ENCODE data around the gene NAGLU. TPM values are rescaled to one million over a fixed set of nuclear protein-coding genes. Genes with fewer than 3 reads are reported as not detected.

NAGLU gene
- total and polyA plus RNA-seq, 2 experiments from 2014 or later: 76.4 to 121 TPM

DNA sequence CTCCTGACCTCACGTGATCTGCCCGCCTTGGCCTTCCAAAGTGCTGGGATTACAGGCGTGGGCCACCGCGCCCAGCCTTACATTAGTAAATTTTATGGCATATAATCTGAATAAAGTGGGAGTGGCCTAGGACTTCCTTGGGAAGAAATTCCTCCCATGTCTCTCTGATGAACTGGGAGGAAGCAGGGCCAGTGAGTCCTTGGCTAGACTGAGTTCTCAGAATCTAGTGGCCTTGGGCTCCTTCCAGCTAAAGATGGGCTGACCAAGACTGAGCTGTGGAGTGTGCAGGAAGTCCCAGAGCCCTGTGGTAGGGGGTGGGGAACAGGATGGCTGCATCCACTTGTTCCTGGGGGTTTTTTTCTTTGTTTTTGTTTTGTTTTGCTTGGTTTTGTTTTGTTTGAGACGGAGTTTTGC, 10.0 kb upstream of the NAGLU start:
- Histone ChIP-seq H3K4me2 (no peak overlapping the region), H3K36me3 (replicated peaks; ENCODE audit: insufficient read depth, low read depth) (no peaks in the 10 kb centered on the region), H3K79me2 (no peaks in the 10 kb centered on the region), H3K4me1 (ENCODE audit: insufficient read depth) (peaks cover 24% of the 10 kb centered on the region), H3K27me3 (no peaks in the 10 kb centered on the region), H3K4me3 (no peak overlapping the region), H2AFZ (no peak overlapping the region), H4K20me1 (ENCODE audit: insufficient read depth, poor library complexity, severe bottlenecking) (no peaks in the 10 kb centered on the region), H3K9me3 (ENCODE audit: low read depth) (no peaks in the 10 kb centered on the region), H3K9me2 (replicated peaks; ENCODE audit: insufficient read depth) (no peaks in the 10 kb centered on the region), H3K27ac (no peak overlapping the region)
- TF ChIP-seq EZH2phosphoT487 (IDR thresholded peaks at IDR 0.05; ENCODE audit: low read depth, severe bottlenecking, unreplicated experiment) (no peak), EZH2 (IDR thresholded peaks at IDR 0.05; ENCODE audit: borderline replicate concordance) (no peak)
- TF ChIP-seq, protein P1, sequence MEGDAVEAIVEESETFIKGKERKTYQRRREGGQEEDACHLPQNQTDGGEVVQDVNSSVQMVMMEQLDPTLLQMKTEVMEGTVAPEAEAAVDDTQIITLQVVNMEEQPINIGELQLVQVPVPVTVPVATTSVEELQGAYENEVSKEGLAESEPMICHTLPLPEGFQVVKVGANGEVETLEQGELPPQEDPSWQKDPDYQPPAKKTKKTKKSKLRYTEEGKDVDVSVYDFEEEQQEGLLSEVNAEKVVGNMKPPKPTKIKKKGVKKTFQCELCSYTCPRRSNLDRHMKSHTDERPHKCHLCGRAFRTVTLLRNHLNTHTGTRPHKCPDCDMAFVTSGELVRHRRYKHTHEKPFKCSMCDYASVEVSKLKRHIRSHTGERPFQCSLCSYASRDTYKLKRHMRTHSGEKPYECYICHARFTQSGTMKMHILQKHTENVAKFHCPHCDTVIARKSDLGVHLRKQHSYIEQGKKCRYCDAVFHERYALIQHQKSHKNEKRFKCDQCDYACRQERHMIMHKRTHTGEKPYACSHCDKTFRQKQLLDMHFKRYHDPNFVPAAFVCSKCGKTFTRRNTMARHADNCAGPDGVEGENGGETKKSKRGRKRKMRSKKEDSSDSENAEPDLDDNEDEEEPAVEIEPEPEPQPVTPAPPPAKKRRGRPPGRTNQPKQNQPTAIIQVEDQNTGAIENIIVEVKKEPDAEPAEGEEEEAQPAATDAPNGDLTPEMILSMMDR (IDR thresholded peaks at IDR 0.05; ENCODE audit: poor library complexity): no peak
- no peak for DNase-seq (ENCODE audit: low spot score)
- WGBS (ENCODE audit: low lambda C conversion rate, missing lambda C conversion rate): 94% methylated on average over 6 of the region's 6 CpGs

DNA sequence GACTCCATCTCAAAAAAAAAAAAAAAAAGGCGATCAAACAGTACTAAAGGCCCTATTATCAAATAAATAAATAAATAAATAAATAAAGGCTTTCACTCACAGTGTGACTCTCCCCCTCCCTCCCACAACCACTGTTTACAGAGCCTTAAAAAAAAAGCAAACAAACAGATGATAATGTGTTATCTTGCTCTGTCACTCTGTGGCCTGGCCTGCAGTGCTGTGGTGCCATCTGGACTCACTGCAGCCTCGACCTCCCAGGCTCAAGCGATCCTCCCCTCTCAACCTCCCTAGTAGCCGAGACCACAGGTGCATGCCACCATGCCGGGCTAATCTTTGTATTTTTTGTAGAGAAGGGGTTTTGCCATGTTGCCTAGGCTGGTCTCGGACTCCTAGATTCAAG, 8.1 kb upstream of the NAGLU start:
- no peak overlapping the region for H3K27ac ChIP-seq
- peaks cover 24% of the 10 kb centered on the region for H3K4me1 ChIP-seq (ENCODE audit: insufficient read depth)
- H3K27me3 ChIP-seq: no peaks in the 10 kb centered on the region
- no peak for TF ChIP-seq EZH2phosphoT487 (IDR thresholded peaks at IDR 0.05; ENCODE audit: low read depth, severe bottlenecking, unreplicated experiment)
- TF ChIP-seq, protein P1 (IDR thresholded peaks at IDR 0.05; ENCODE audit: poor library complexity): no peak
- no peak for TF ChIP-seq EZH2 (IDR thresholded peaks at IDR 0.05; ENCODE audit: borderline replicate concordance)
- no peak overlapping the region for H2AFZ ChIP-seq
- no peak for DNase-seq (ENCODE audit: low spot score)
- H3K4me3 ChIP-seq: no peak overlapping the region
- no peaks in the 10 kb centered on the region for H3K9me2 ChIP-seq (replicated peaks; ENCODE audit: insufficient read depth)
- H3K36me3 ChIP-seq (replicated peaks; ENCODE audit: insufficient read depth, low read depth): no peaks in the 10 kb centered on the region
- no peak overlapping the region for H3K4me2 ChIP-seq
- no peaks in the 10 kb centered on the region for H4K20me1 ChIP-seq (ENCODE audit: insufficient read depth, poor library complexity, severe bottlenecking)
- WGBS (ENCODE audit: low lambda C conversion rate, missing lambda C conversion rate): 89% methylated on average over 6 of the region's 6 CpGs
- no peaks in the 10 kb centered on the region for H3K9me3 ChIP-seq (ENCODE audit: low read depth)
- H3K79me2 ChIP-seq: no peaks in the 10 kb centered on the region

DNA sequence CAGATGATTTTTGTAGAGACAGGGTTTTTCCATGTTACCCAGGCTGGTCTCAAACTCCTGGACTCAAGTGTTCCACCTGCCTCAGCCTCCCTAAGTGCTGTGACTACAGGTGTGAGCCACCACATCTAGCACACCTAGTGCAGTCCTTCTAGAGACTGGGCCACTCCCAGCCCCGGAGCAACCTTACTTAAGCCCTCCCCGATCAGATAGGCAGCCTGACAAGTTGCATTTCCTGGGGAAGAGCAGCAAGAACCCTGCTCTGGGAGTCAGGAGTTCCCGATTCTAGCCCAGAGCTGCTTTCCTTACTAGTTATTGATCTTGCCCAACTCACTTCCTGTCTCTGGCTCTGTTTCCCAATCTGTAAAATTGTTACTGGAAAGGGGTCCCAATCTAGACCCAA, 7.0 kb upstream of the NAGLU start:
- WGBS (ENCODE audit: low lambda C conversion rate, missing lambda C conversion rate): 59% methylated on average over 3 of the region's 3 CpGs

More for the DNA sequence above, 7.0 kb upstream of the NAGLU start:
- no peaks in the 10 kb centered on the region for H4K20me1 ChIP-seq (ENCODE audit: insufficient read depth, poor library complexity, severe bottlenecking)
- H3K27me3 ChIP-seq: no peaks in the 10 kb centered on the region
- H3K4me2 ChIP-seq: no peak overlapping the region
- no peaks in the 10 kb centered on the region for H3K9me3 ChIP-seq (ENCODE audit: low read depth)
- no peaks in the 10 kb centered on the region for H3K9me2 ChIP-seq (replicated peaks; ENCODE audit: insufficient read depth)
- no peak overlapping the region for H3K4me3 ChIP-seq
- peaks cover 3% of the 10 kb centered on the region for H3K79me2 ChIP-seq
- no peak overlapping the region for H3K27ac ChIP-seq
- TF ChIP-seq, protein P1 (IDR thresholded peaks at IDR 0.05; ENCODE audit: poor library complexity): no peak
- no peak for TF ChIP-seq EZH2phosphoT487 (IDR thresholded peaks at IDR 0.05; ENCODE audit: low read depth, severe bottlenecking, unreplicated experiment)
- no peak for TF ChIP-seq EZH2 (IDR thresholded peaks at IDR 0.05; ENCODE audit: borderline replicate concordance)
- no peak for DNase-seq (ENCODE audit: low spot score)
- peaks cover 24% of the 10 kb centered on the region for H3K4me1 ChIP-seq (ENCODE audit: insufficient read depth)
- H2AFZ ChIP-seq: no peak overlapping the region
- H3K36me3 ChIP-seq (replicated peaks; ENCODE audit: insufficient read depth, low read depth): no peaks in the 10 kb centered on the region
